Activated CD8-positive, alpha-beta T cell treated with anti-CD3 and anti-CD28 coated beads for 36 hours (primary cell): Measurements from ENCODE around the gene TP53I11. TPM values are rescaled to one million over a fixed set of nuclear protein-coding genes. Genes with fewer than 3 reads are reported as not detected.
A peak's percentile ranks its signal among the peaks of the same experiment; 100 is the strongest.

Source experiments
- ATAC-seq: fragments of 200-7000 bp; cut with Tn5 transposase; one replicate; pipeline ENCODE4 v1.10.0; 2021; ENCODE audit warnings: mild to moderate bottlenecking, moderate library complexity
- CTCF ChIA-PET: fragments of 350-600 bp; sonication (Branson Sonifier 250); formaldehyde crosslinking; loops from one replicate; lab custom pipeline; 2021; ENCODE audit warnings: antibody characterized with exemption; lab: Charles Lee
- POLR2A ChIA-PET: fragments of 350-600 bp; sonication (Branson Sonifier 250); formaldehyde crosslinking; loops from one replicate; lab custom pipeline; 2021; ENCODE audit warnings: antibody characterized with exemption; lab: Charles Lee
- DNase-seq: peaks from one replicate; pipeline ENCODE4 v3.0.0-alpha.2; 2020
- H3K27ac Mint-ChIP-seq: one replicate; pipeline ENCODE4 v1.8.0; 2021; ENCODE audit warnings: mild to moderate bottlenecking, mixed read lengths
- H3K27me3 Mint-ChIP-seq: one replicate; pipeline ENCODE4 v1.8.0; 2021; ENCODE audit warnings: mixed read lengths
- H3K36me3 Mint-ChIP-seq: one replicate; pipeline ENCODE4 v1.8.0; 2021; ENCODE audit warnings: low read depth, mixed read lengths
- H3K4me1 Mint-ChIP-seq: one replicate; pipeline ENCODE4 v1.8.0; 2021; ENCODE audit warnings: low read depth, mixed read lengths
- H3K4me3 Mint-ChIP-seq: one replicate; pipeline ENCODE4 v1.8.0; 2021; ENCODE audit warnings: mild to moderate bottlenecking, moderate library complexity, mixed read lengths
- H3K9me3 Mint-ChIP-seq: one replicate; pipeline ENCODE4 v1.8.0; 2021; ENCODE audit warnings: mixed read lengths
- CTCF ChIP-seq: fragments of 200-600 bp; IDR thresholded peaks from one replicate; pipeline ENCODE4 v1.8.0; 2022; ENCODE audit warnings: antibody characterized with exemption, mild to moderate bottlenecking
- intact Hi-C: fragments of 100-400 bp; cut with micrococcal nuclease; formaldehyde crosslinking; loops from one replicate; pipeline ENCODE4 v1.10.0; 2022
- total RNA-seq, 2 experiments: library from RNA; stranded (reverse); gene quantifications; one replicate each; pipeline ENCODE4 v1.2.3, GENCODE V29; 2021

Gene TP53I11
- total RNA-seq, 2 experiments from 2014 or later, result 15.2 to 17.5 TPM

GRCh38 chr11:44952500-44953260, 2.0 kb upstream of the TP53I11 start:
- Mint-ChIP-seq H3K27me3 (no peaks in the 10 kb centered on the region), H3K36me3 (no peaks in the 10 kb centered on the region), H3K4me3 (no peak overlapping the region), H3K4me1 (peaks cover 23% of the 10 kb centered on the region), H3K9me3 (no peaks in the 10 kb centered on the region), H3K27ac (no peak overlapping the region)
- ATAC-seq (no peak), DNase-seq (no peak)
- ChIA-PET POLR2A (interaction anchor here (1.0 kb wide), 1 partner anchor 30 kb away, joined by 3 read pairs; no protein-coding TSS in a partner anchor), CTCF (interaction anchor here (1.0 to 1.6 kb wide), 3 partner anchors 16 to 152 kb away, joined by 3 to 10 read pairs (median 3); no protein-coding TSS in a partner anchor)
- intact Hi-C loops, result no loop called here
- no peak for TF ChIP-seq CTCF

- ATAC-seq (no peak), DNase-seq (no peak)
- TF ChIP-seq CTCF, result no peak
- POLR2A ChIA-PET, result no interaction called here
- H3K36me3 Mint-ChIP-seq, result no peaks in the 10 kb centered on the region
- no peak overlapping the region for H3K4me3 Mint-ChIP-seq
- H3K4me1 Mint-ChIP-seq, result peaks cover 23% of the 10 kb centered on the region
- no peaks in the 10 kb centered on the region for H3K27me3 Mint-ChIP-seq
- no peaks in the 10 kb centered on the region for H3K9me3 Mint-ChIP-seq
- CTCF ChIA-PET, result interaction anchor here (1.0 to 1.6 kb wide), 2 partner anchors 16 to 153 kb away, joined by 3 to 10 read pairs; no protein-coding TSS in a partner anchor
- intact Hi-C loops, result no loop called here
- no peak overlapping the region for H3K27ac Mint-ChIP-seq
Measured at GRCh38 chr11:44952082-44952481, 1.4 kb upstream of the TP53I11 start.

GRCh38 chr11:44950031-44950624, 555 bp downstream of the TP53I11 start:
- Mint-ChIP-seq H3K4me1 (peaks cover 18% of the 10 kb centered on the region), H3K9me3 (no peaks in the 10 kb centered on the region), H3K27ac (no peak overlapping the region), H3K27me3 (no peaks in the 10 kb centered on the region), H3K4me3 (peak overlapping the region; percentile 75), H3K36me3 (no peaks in the 10 kb centered on the region)
- TF ChIP-seq CTCF, result no peak
- ChIA-PET POLR2A (interaction anchor here (1.0 kb wide), 1 partner anchor 78 kb away, joined by 3 read pairs; no protein-coding TSS in a partner anchor), CTCF (interaction anchor here (0.7 to 1.6 kb wide), 10 partner anchors 9 to 160 kb away, joined by 3 to 8 read pairs (median 3); no protein-coding TSS in a partner anchor)
- DNase-seq (peak; percentile 49), ATAC-seq (peak; percentile 14)
- intact Hi-C loops, result no loop called here

GRCh38 chr11:44949160-44950030, 1.3 kb downstream of the TP53I11 start:
- TF ChIP-seq CTCF, result peak; percentile 58
- ATAC-seq, result peak; percentile 35
- peak; percentile 44 for DNase-seq
- Mint-ChIP-seq H3K4me3 (peak overlapping the region; percentile 75), H3K36me3 (no peaks in the 10 kb centered on the region), H3K27me3 (no peaks in the 10 kb centered on the region), H3K27ac (no peak overlapping the region), H3K4me1 (peaks cover 15% of the 10 kb centered on the region), H3K9me3 (no peaks in the 10 kb centered on the region)
- ChIA-PET POLR2A (no interaction called here), CTCF (interaction anchor here (0.7 to 24.5 kb wide), 10 partner anchors 9 to 161 kb away, joined by 3 to 942 read pairs (median 4); no protein-coding TSS in a partner anchor)
- intact Hi-C loops, result no loop called here
